Measurements from ENCODE around the gene ZDHHC8. TPM values are rescaled to one million over a fixed set of nuclear protein-coding genes. Genes with fewer than 3 reads are reported as not detected.

The ZDHHC8 gene
- total RNA-seq, 4 donors from 2014 or later: 26.0 to 64.2 (median 34.9) TPM

- no peak for TF ChIP-seq POLR2A (IDR thresholded peaks at IDR 0.05)
- no peak for TF ChIP-seq POLR2AphosphoS5 (IDR thresholded peaks at IDR 0.05)
- no peak for TF ChIP-seq CTCF (IDR thresholded peaks at IDR 0.05)
- TF ChIP-seq EP300 (IDR thresholded peaks at IDR 0.05): no peak
- Histone ChIP-seq H3K27me3 (no peaks in the 10 kb centered on the region), H3K4me1 (no peaks in the 10 kb centered on the region), H3K4me3 (no peak overlapping the region), H3K9me3 (no peaks in the 10 kb centered on the region), H3K36me3 (no peaks in the 10 kb centered on the region), H3K27ac (no peak overlapping the region)
- WGBS: 74% methylated on average over 4 of the region's 18 CpGs
- no peak for DNase-seq (ENCODE audit: low spot score in 2 of 2)
Measured at GRCh38 chr22:20184501-20185165, 53.0 kb downstream of the ZDHHC8 start.

- Histone ChIP-seq H3K27ac (no peak overlapping the region), H3K27me3 (no peaks in the 10 kb centered on the region), H3K9me3 (no peaks in the 10 kb centered on the region), H3K4me3 (no peak overlapping the region), H3K36me3 (no peaks in the 10 kb centered on the region), H3K4me1 (no peaks in the 10 kb centered on the region)
- no peak for DNase-seq (ENCODE audit: low spot score in 2 of 2)
- 79% methylated on average over 6 of the region's 6 CpGs for WGBS
- TF ChIP-seq POLR2A (IDR thresholded peaks at IDR 0.05) (no peak), POLR2AphosphoS5 (IDR thresholded peaks at IDR 0.05) (no peak), CTCF (IDR thresholded peaks at IDR 0.05) (no peak), EP300 (IDR thresholded peaks at IDR 0.05) (no peak)
Measured at GRCh38 chr22:20185750-20186149, 54.1 kb downstream of the ZDHHC8 start.

GRCh38 chr22:20186183-20186870, 54.7 kb downstream of the ZDHHC8 start:
- Histone ChIP-seq H3K27me3 (no peaks in the 10 kb centered on the region), H3K4me3 (no peak overlapping the region), H3K27ac (no peak overlapping the region), H3K36me3 (no peaks in the 10 kb centered on the region), H3K9me3 (no peaks in the 10 kb centered on the region), H3K4me1 (no peaks in the 10 kb centered on the region)
- TF ChIP-seq POLR2AphosphoS5 (IDR thresholded peaks at IDR 0.05) (no peak), POLR2A (IDR thresholded peaks at IDR 0.05) (no peak), CTCF (IDR thresholded peaks at IDR 0.05) (no peak), EP300 (IDR thresholded peaks at IDR 0.05) (no peak)
- WGBS: 52% methylated on average over 10 of the region's 10 CpGs
- DNase-seq (ENCODE audit: low spot score in 2 of 2): no peak

GRCh38 chr22:20186871-20187546, 55.4 kb downstream of the ZDHHC8 start:
- Histone ChIP-seq H3K27me3 (no peaks in the 10 kb centered on the region), H3K36me3 (no peaks in the 10 kb centered on the region), H3K9me3 (no peaks in the 10 kb centered on the region), H3K4me3 (no peak overlapping the region), H3K27ac (no peak overlapping the region), H3K4me1 (no peaks in the 10 kb centered on the region)
- no peak for TF ChIP-seq CTCF (IDR thresholded peaks at IDR 0.05)
- no peak for TF ChIP-seq POLR2AphosphoS5 (IDR thresholded peaks at IDR 0.05)
- no peak for TF ChIP-seq EP300 (IDR thresholded peaks at IDR 0.05)
- TF ChIP-seq POLR2A (IDR thresholded peaks at IDR 0.05): no peak
- 67% methylated on average over 10 of the region's 14 CpGs for WGBS
- no peak for DNase-seq (ENCODE audit: low spot score in 2 of 2)
